ENCODE results near the gene RAD50.

GRCh38 chr5:132679166-132679565, 122.4 kb downstream of the RAD50 start:
- no peak for TF ChIP-seq CTCF (IDR thresholded peaks at IDR 0.05)
- no peak for TF ChIP-seq POLR2A (IDR thresholded peaks at IDR 0.05)
